K562 (cell line): ENCODE data around the gene SNX12. TPM values are rescaled to one million over a fixed set of nuclear protein-coding genes. Genes with fewer than 3 reads are reported as not detected.

Experiments used
- ARID1B ChIP-seq: fragments of 450-650 bp; IDR thresholded peaks from 2 replicates; pipeline ENCODE4 v1.6.1; 2016; ENCODE audit warnings: antibody characterized with exemption, mild to moderate bottlenecking, inconsistent platforms
- BCOR ChIP-seq: fragments of 450-650 bp; IDR thresholded peaks from 2 replicates; pipeline ENCODE4 v1.6.1; 2016
- BMI1 ChIP-seq: fragments of 150-350 bp; IDR thresholded peaks from 2 replicates; pipeline ENCODE4 v1.6.1; 2014; ENCODE audit warnings: low read length
- CBFA2T2 ChIP-seq: fragments of 450-650 bp; conservative IDR thresholded peaks from 2 replicates; pipeline ENCODE4 v1.6.1; 2017; ENCODE audit warnings: mild to moderate bottlenecking
- CBFB ChIP-seq: sonication (generic); formaldehyde crosslinking; IDR thresholded peaks from 2 replicates; pipeline ENCODE4 v1.4.0; 2020; ENCODE audit warnings: mild to moderate bottlenecking, missing genetic modification reagents
- CEBPB ChIP-seq: fragments of 450-650 bp; IDR thresholded peaks from 2 replicates; pipeline ENCODE4 v1.6.1; 2016; ENCODE audit warnings: missing genetic modification characterization, missing compliant biosample characterization
- DPF2 ChIP-seq: fragments of 450-650 bp; IDR thresholded peaks from 2 replicates; pipeline ENCODE4 v1.6.1; 2016
- ERF ChIP-seq: fragments of 450-650 bp; formaldehyde crosslinking; IDR thresholded peaks from 2 replicates; pipeline ENCODE4 v1.4.0; 2020; ENCODE audit warnings: mild to moderate bottlenecking, mixed read lengths
- ESRRA ChIP-seq: fragments of 450-650 bp; IDR thresholded peaks from 2 replicates; pipeline ENCODE4 v1.6.1; 2014; ENCODE audit warnings: low read depth, mild to moderate bottlenecking, moderate library complexity, borderline replicate concordance
- KDM1A ChIP-seq, 2 experiments: fragments of 450-650 bp; IDR thresholded peaks; 2 replicates each; pipeline ENCODE4 v1.6.1; 2016; ENCODE audit warnings: mild to moderate bottlenecking in 2 of 2
- KDM4B ChIP-seq, 2 experiments: fragments of 450-650 bp in 1 of 2; sonication (generic) in 1 of 2; IDR thresholded peaks; 2 replicates each; pipeline ENCODE4 v1.6.1; 2016 to 2017; ENCODE audit warnings: borderline replicate concordance in 2 of 2, antibody characterized with exemption in 1 of 2, low read depth in 1 of 2, mild to moderate bottlenecking in 1 of 2
- MAZ ChIP-seq, 2 experiments: fragments of 450-650 bp in 1 of 2; sonication (generic) in 1 of 2; formaldehyde crosslinking; IDR thresholded peaks in 1 of 2; conservative IDR thresholded peaks in 1 of 2; 2 replicates each; pipeline versions ENCODE4 v1.4.0 to v1.5.0; 2020; ENCODE audit warnings: mild to moderate bottlenecking in 1 of 2, missing genetic modification reagents in 1 of 2
- MTA2 ChIP-seq: fragments of 450-650 bp; IDR thresholded peaks from 2 replicates; pipeline ENCODE4 v1.6.1; 2016; ENCODE audit warnings: low read depth
- PHB2 ChIP-seq: fragments of 450-650 bp; IDR thresholded peaks from 2 replicates; pipeline ENCODE4 v1.6.1; 2017; ENCODE audit warnings: low read depth
- PML ChIP-seq: IDR thresholded peaks from 2 replicates; pipeline ENCODE4 v1.6.1; 2012; ENCODE audit warnings: low read length, inconsistent platforms
- RFX5 ChIP-seq: IDR thresholded peaks from 2 replicates; pipeline ENCODE4 v1.6.1; 2011; ENCODE audit warnings: low read depth, mild to moderate bottlenecking, improper control_type of control experiment, low read length
- TBL1XR1 ChIP-seq, 2 experiments: IDR thresholded peaks; 2 replicates each; pipeline ENCODE4 v1.6.1; 2012; ENCODE audit warnings: improper control_type of control experiment in 2 of 2, low read length in 2 of 2, mild to moderate bottlenecking in 1 of 2
- TCF3 ChIP-seq: sonication (generic); formaldehyde crosslinking; IDR thresholded peaks from 2 replicates; pipeline ENCODE4 v1.4.0; 2020; ENCODE audit warnings: mild to moderate bottlenecking, missing genetic modification reagents
- XRCC3 ChIP-seq: fragments of 450-650 bp; IDR thresholded peaks from 2 replicates; pipeline ENCODE4 v1.6.1; 2017; ENCODE audit warnings: mild to moderate bottlenecking, moderate library complexity
- ZBTB43 ChIP-seq: sonication (generic); formaldehyde crosslinking; IDR thresholded peaks from 2 replicates; pipeline ENCODE4 v1.8.0; 2023; ENCODE audit warnings: mild to moderate bottlenecking, missing genetic modification reagents
- ZNF263 ChIP-seq: sonication (generic); formaldehyde crosslinking; IDR thresholded peaks from 2 replicates; pipeline ENCODE4 v1.8.0; 2022; ENCODE audit warnings: mild to moderate bottlenecking, missing genetic modification reagents, borderline replicate concordance
- ZNF316 ChIP-seq: fragments of 450-650 bp; IDR thresholded peaks from 2 replicates; pipeline ENCODE4 v1.6.1; 2016
- ZNF436 ChIP-seq: fragments of 250-450, 450-650 bp; sonication (Bioruptor Pico); formaldehyde crosslinking; IDR thresholded peaks from 2 replicates; pipeline ENCODE4 v1.7.0; 2020; ENCODE audit warnings: mild to moderate bottlenecking
- ZNF586 ChIP-seq: fragments of 450-650 bp; formaldehyde crosslinking; conservative IDR thresholded peaks from 2 replicates; pipeline ENCODE4 v1.4.0; 2020; ENCODE audit warnings: mild to moderate bottlenecking, moderate library complexity
- ZNF695 ChIP-seq: fragments of 450-650 bp; formaldehyde crosslinking; IDR thresholded peaks from 2 replicates; pipeline ENCODE4 v1.4.0; 2020; ENCODE audit warnings: mild to moderate bottlenecking, moderate library complexity
- ZNF717 ChIP-seq: fragments of 250-450 bp; sonication (Bioruptor Pico); IDR thresholded peaks from 2 replicates; pipeline ENCODE4 v1.5.0; 2021
- polyA plus RNA-seq, 8 experiments: library from polyadenylated mRNA; depleted of rRNA in 4 of 8; stranded (reverse) in 5 of 8; unstranded in 3 of 8; fragments of >200 nt; fragmentation: Nextera tagmentation in 2 of 8; fragmentation: Illumina TruSeq in 1 of 8; extraction: Ambion mirVana in 2 of 8; extraction: Trizol in 1 of 8; gene quantifications; 2 replicates each; pipeline versions ENCODE4 v1.2.1 to v1.2.3, GENCODE V29; 2011 to 2014; ENCODE audit warnings: inconsistent platforms in 1 of 8, missing spikeins in 1 of 8
- total RNA-seq, 7 experiments: library from RNA; depleted of rRNA in 6 of 7; stranded (reverse); fragments of >200 nt in 6 of 7; fragmentation: Illumina TruSeq in 2 of 7; extraction: Trizol in 2 of 7; gene quantifications; 2 replicates each; pipeline versions ENCODE4 v1.2.1 to v1.2.3, GENCODE V29; 2011 to 2021; ENCODE audit warnings: low replicate concordance in 1 of 7
- TF ChIP-seq, protein P1 (sequence below): fragments of 250-450 bp; sonication (Bioruptor Pico); IDR thresholded peaks from 2 replicates; pipeline ENCODE4 v1.4.0; 2020; ENCODE audit warnings: mild to moderate bottlenecking, moderate library complexity
- TF ChIP-seq, protein P2 (sequence below): sonication (generic); formaldehyde crosslinking; IDR thresholded peaks from 2 replicates; pipeline ENCODE4 v1.9.0; 2022; ENCODE audit warnings: mild to moderate bottlenecking, missing genetic modification reagents

The SNX12 gene
- total and polyA plus RNA-seq, 9 of the 15 experiments (the other 6 are each of a cell fraction or from before 2014, with no cell fraction given), result 12.7 to 50.3 (median 37.1) TPM

DNA sequence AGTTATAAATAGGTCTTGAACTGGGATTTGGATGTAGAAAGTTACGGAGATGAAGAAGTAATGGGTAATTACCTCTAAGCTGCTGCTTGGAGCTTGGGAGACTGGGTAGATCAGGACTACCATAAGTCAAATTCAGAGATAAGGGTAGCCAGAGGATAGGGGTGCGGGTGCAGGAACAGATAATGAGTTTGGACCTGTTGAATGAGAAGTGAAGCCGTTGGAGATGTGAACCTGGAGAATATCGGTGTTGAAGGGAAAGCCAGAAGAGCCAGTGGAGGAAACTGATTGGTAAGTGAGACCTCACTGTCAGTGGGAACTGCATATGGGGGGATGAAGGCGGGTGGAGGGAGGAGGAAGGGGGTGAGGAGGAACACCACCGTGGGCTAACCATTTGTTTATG is 26.9 kb upstream of the SNX12 start (continued):
- TF ChIP-seq, protein P1, sequence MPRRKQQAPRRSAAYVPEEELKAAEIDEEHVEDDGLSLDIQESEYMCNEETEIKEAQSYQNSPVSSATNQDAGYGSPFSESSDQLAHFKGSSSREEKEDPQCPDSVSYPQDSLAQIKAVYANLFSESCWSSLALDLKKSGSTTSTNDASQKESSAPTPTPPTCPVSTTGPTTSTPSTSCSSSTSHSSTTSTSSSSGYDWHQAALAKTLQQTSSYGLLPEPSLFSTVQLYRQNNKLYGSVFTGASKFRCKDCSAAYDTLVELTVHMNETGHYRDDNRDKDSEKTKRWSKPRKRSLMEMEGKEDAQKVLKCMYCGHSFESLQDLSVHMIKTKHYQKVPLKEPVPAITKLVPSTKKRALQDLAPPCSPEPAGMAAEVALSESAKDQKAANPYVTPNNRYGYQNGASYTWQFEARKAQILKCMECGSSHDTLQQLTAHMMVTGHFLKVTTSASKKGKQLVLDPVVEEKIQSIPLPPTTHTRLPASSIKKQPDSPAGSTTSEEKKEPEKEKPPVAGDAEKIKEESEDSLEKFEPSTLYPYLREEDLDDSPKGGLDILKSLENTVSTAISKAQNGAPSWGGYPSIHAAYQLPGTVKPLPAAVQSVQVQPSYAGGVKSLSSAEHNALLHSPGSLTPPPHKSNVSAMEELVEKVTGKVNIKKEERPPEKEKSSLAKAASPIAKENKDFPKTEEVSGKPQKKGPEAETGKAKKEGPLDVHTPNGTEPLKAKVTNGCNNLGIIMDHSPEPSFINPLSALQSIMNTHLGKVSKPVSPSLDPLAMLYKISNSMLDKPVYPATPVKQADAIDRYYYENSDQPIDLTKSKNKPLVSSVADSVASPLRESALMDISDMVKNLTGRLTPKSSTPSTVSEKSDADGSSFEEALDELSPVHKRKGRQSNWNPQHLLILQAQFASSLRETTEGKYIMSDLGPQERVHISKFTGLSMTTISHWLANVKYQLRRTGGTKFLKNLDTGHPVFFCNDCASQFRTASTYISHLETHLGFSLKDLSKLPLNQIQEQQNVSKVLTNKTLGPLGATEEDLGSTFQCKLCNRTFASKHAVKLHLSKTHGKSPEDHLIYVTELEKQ, result no peak
- peak; percentile 77 for TF ChIP-seq CBFA2T2
- TF ChIP-seq BMI1, result no peak
- no peak for TF ChIP-seq ZNF436 (CRISPR knock-in tag)
- TF ChIP-seq ARID1B, result peak; percentile 88
- peak; percentile 28 to 53; a peak in 1 of 4 replicates for TF ChIP-seq KDM1A (IDR thresholded peaks at IDR 0.05)
- TF ChIP-seq ESRRA, result no peak
- no peak for TF ChIP-seq MAZ (CRISPR knock-in tag; conservative IDR thresholded peaks at IDR 0.05 in 1 of 2, IDR thresholded peaks at IDR 0.05 in 1 of 2)
- TF ChIP-seq DPF2, result peak; percentile 77
- no peak for TF ChIP-seq KDM4B (IDR thresholded peaks at IDR 0.05; ENCODE audit: borderline replicate concordance in 2 of 2, low read depth in 1 of 2)
- peak; percentile 69 for TF ChIP-seq TCF3
- no peak for TF ChIP-seq CBFB
- peak; percentile 20; the same call in 1 of the 2 replicates for TF ChIP-seq BCOR
- TF ChIP-seq ZNF717 (CRISPR knock-in tag), result no peak
- no peak for TF ChIP-seq TBL1XR1 (IDR thresholded peaks at IDR 0.05; ENCODE audit: low read length in 2 of 2)
- TF ChIP-seq ZNF263, result peak; percentile 41; the same call in 1 of the 2 replicates
- TF ChIP-seq PML, result no peak; the same call in 1 of the 2 replicates
- TF ChIP-seq CEBPB (tag), result no peak
- TF ChIP-seq, protein P2, sequence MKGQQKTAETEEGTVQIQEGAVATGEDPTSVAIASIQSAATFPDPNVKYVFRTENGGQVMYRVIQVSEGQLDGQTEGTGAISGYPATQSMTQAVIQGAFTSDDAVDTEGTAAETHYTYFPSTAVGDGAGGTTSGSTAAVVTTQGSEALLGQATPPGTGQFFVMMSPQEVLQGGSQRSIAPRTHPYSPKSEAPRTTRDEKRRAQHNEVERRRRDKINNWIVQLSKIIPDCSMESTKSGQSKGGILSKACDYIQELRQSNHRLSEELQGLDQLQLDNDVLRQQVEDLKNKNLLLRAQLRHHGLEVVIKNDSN, result no peak
- no peak for TF ChIP-seq RFX5
- TF ChIP-seq ZNF316, result no peak
- no peak for TF ChIP-seq ZNF695 (CRISPR knock-in tag)
- 0 out of 2 replicates have a peak, but pooled peaks have one; percentile 56 for TF ChIP-seq PHB2
- TF ChIP-seq MTA2, result peak; percentile 49; the same call in 1 of the 2 replicates
- TF ChIP-seq XRCC3, result no peak
- TF ChIP-seq ZNF586 (CRISPR knock-in tag), result no peak
- no peak for TF ChIP-seq ZBTB43 (CRISPR knock-in tag)
- TF ChIP-seq ERF (CRISPR knock-in tag), result no peak
